Measurements from ENCODE around the gene SKIDA1.
A peak's percentile ranks its signal among the peaks of the same experiment; 100 is the strongest.

The SKIDA1 gene

GRCh38 chr10:21498986-21499385 lies 26.5 kb downstream of the SKIDA1 start:
- Histone ChIP-seq H3K4me1 (no peaks in the 10 kb centered on the region), H3K36me3 (no peaks in the 10 kb centered on the region)

GRCh38 chr10:21498377-21498776 lies 27.1 kb downstream of the SKIDA1 start:
- DNase-seq = no peak
- H3K9me3 ChIP-seq = no peaks in the 10 kb centered on the region
- no peak overlapping the region for H3K4me3 ChIP-seq (ENCODE audit: low read depth, low read length)
- H3K4me1 ChIP-seq = no peaks in the 10 kb centered on the region
- H3K27me3 ChIP-seq = no peaks in the 10 kb centered on the region
- no peaks in the 10 kb centered on the region for H3K36me3 ChIP-seq
- no peak for TF ChIP-seq CTCF (IDR thresholded peaks at IDR 0.05; ENCODE audit: low read depth, low read length)

More at GRCh38 chr10:21498986-21499385, 26.5 kb downstream of the SKIDA1 start:
- Histone ChIP-seq H3K9me3 (no peaks in the 10 kb centered on the region), H3K27me3 (no peaks in the 10 kb centered on the region), H3K4me3 (ENCODE audit: low read depth, low read length) (no peak overlapping the region)
- DNase-seq = no peak
- no peak for TF ChIP-seq CTCF (IDR thresholded peaks at IDR 0.05; ENCODE audit: low read depth, low read length)

DNA sequence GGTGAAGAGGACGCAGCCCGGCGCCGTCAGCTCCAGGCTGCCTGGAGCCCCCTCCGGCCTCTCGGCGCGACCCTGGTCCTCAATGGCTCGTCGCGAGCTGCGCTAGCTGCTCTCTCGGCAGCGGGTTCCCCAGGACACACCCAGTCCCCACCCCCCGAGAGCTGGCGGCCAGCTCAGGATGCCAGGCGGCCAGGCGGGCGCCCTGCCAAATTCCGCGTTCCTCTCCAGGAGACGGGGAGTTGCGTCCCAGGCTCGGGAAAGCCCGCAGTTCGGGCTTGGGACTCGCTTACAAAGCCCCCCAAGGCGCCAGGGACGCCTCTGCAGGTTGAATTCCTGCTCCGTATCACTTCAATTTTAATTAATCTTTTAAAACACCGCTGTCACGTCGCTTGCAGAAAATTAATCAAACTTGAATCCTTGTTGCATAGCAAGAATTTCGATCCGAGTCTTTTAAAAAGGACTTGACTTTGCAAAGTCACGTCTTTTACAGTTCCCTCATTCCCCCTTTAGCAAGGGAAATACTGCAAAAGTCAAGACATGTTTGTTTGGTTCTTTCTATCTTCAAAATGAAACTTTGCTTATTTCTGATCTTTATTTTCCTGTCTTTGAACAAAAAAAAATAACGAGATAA lies 28.2 kb downstream of the SKIDA1 start:
- H3K27me3 ChIP-seq = no peaks in the 10 kb centered on the region
- peak; percentile 98 for DNase-seq
- no peaks in the 10 kb centered on the region for H3K36me3 ChIP-seq
- H3K4me1 ChIP-seq = no peaks in the 10 kb centered on the region
- peak overlapping the region; percentile 79 for H3K4me3 ChIP-seq (ENCODE audit: low read depth, low read length)
- H3K9me3 ChIP-seq = no peaks in the 10 kb centered on the region
- TF ChIP-seq CTCF (IDR thresholded peaks at IDR 0.05; ENCODE audit: low read depth, low read length) = no peak

GRCh38 chr10:21496343-21497176 lies 28.9 kb downstream of the SKIDA1 start:
- peak; percentile 38 for TF ChIP-seq CTCF (IDR thresholded peaks at IDR 0.05; ENCODE audit: low read depth, low read length)
- DNase-seq = peak; percentile 71
- Histone ChIP-seq H3K27me3 (no peaks in the 10 kb centered on the region), H3K36me3 (no peaks in the 10 kb centered on the region), H3K4me3 (ENCODE audit: low read depth, low read length) (peak overlapping the region; percentile 79), H3K4me1 (no peaks in the 10 kb centered on the region), H3K9me3 (no peaks in the 10 kb centered on the region)

GRCh38 chr10:21495752-21496342 lies 29.6 kb downstream of the SKIDA1 start:
- Histone ChIP-seq H3K4me1 (no peaks in the 10 kb centered on the region), H3K4me3 (ENCODE audit: low read depth, low read length) (peak overlapping the region; percentile 79), H3K36me3 (no peaks in the 10 kb centered on the region), H3K9me3 (no peaks in the 10 kb centered on the region), H3K27me3 (no peaks in the 10 kb centered on the region)
- DNase-seq = peak; percentile 91
- TF ChIP-seq CTCF (IDR thresholded peaks at IDR 0.05; ENCODE audit: low read depth, low read length) = peak; percentile 62
